IPS DF 19.7 (cell line): ENCODE data around the gene OLFM4.

Experiments
- DNase-seq: peaks from one replicate; pipeline ENCODE4 v3.0.0-alpha.2; 2013; ENCODE audit warnings: low read depth, low spot score

Gene OLFM4

DNA sequence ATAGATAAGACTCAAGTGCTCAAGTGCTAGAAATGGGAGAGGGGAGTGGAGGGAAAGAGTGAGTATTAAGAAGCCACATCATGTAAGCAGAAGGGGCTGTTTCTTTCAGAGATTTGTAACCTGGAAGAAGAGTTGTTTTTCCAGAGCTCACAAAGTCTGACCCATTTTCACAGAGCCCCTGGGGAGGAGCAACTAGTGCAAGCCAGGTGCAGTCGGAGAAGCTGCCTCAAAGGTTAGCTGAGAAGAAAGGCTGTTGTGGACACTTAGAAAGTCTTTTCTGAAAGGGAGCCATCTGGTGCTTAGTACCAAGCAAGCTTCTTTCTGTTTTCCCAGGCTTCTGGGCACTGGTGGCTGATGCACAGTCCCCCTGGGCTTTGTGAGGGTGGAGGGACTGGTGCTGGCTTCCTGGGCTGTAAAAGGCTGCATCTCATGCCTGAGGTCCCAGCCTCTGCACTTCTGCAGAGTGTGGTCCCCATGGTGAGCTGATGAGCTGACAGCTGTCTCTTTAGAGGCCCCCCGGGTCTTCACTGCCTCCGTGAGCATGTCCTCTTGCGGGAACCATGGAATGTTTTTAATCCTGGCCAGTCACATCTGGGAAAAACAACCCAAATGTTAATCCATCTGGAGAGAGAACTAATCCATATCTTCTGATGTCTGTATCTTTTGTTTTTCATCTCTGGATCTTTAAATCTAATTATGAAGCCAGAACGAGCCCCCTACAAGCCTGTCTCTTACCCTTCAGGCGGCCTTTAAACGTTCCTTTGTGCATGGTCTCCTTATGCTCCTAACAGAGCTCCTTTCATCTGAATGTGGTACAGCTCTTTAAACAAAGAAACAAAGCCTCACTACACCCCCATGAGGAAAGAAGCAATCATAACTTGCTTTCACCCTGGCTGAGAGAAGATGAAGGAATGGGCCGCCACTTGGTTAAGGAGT lies 40.2 kb downstream of the OLFM4 start:
- DNase-seq = no peak

DNA sequence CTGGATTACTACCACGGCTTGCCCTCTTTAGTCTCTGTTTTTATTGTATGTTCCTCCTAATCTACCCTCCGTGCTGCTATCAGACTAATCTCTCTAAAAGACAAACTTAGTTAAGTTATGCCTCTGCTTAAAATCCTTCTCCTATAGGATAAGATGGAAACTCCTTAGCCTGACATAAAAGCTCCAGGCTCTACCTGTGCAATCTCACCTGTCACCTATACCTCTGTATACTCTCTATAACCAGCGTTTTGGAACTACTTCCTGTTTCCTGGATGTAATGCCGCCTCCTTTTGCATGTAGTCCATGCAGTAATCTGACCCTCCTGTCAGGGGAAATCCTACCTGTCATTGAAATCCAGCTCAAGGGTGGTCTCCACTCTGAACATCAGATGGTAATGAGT lies 41.2 kb downstream of the OLFM4 start:
- DNase-seq = no peak

DNA sequence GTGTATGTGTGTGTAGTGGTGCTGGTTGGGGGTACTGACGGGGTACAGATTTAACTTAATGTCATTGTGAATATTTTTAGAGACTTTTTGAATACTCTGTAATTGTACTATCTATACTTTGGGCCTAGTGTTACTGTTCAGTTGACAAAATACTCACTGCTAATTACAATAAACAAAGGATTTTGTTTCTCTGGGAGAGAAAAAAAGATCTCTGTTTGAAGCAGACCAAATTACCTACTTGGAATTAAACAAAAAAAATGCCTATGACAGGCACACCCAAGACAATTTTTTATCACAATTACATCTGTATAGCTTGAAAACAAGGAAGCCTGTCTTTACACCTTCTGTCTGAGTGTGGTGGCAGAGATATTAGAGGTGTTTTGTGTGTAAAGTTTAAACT lies 45.1 kb downstream of the OLFM4 start:
- DNase-seq = no peak

DNA sequence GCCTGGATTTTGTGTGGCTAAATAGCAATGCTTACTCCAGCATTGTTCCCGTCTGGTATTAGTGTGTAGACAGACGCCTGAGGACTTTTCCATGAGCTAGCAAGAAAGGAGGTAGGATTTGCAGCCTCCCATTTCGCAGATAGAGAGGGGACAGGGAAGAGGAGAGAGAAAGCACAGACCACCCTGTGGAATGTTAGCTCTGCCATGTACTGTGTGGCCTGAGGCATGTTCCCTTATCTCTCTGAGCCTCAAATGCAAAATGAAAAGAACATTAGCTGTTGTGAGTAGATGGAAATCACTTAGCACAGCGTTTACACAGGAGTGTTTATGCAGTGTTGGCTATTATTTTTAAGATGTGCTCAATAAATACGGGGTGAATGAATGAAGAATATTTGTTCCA lies 45.5 kb downstream of the OLFM4 start:
- no peak for DNase-seq

DNA sequence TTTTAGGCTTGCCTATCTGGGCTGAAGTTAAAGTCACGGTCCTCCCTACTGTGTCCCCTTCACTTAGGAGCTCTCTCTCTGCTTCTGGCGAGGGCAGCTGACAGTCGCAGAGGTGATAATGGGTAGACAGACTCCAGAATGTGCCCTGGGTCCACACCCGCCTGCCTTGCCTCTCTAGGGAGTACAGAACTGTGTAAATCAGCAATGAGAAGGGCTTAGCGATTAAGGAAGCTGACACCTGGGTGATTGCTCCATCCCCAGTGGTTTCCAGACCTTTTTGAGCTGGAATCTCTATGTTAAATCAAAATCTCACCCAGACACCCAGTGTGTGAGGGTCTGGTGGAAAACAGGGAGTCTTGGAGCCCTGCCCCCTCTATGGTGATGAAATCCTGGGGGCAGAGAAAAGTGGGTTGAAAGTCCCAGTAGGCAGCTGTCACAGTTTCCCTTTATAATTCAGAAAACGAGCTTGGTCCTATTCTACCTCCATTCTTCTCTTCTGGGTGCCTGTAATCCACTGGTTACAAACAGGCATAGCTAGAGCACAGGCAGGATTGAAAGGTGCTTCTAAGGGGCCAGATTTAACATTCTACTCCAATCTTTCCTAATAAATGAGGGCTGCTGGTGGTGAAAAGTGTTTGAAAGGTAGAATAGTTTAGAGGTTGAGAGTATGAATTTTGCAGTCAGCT lies 46.9 kb downstream of the OLFM4 start:
- DNase-seq = no peak

DNA sequence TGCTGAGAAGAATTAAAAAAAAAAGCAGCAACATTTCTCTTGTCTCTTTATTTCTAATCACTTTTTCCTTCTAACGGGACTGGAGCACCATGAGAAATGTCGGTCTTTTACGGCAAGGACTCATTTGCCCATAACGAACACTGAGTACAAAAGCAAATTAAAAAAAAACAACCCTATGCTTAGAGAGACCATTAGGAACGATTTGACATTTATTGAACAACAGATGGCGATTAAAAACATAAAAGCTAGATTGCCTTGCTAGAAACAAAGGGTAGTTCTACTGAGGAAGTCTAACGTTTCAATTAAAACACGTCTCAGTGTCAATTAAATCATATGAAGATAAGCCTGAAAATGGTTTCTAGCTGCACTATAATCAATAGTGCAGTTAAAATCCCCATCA lies 51.1 kb downstream of the OLFM4 start:
- DNase-seq = no peak

DNA sequence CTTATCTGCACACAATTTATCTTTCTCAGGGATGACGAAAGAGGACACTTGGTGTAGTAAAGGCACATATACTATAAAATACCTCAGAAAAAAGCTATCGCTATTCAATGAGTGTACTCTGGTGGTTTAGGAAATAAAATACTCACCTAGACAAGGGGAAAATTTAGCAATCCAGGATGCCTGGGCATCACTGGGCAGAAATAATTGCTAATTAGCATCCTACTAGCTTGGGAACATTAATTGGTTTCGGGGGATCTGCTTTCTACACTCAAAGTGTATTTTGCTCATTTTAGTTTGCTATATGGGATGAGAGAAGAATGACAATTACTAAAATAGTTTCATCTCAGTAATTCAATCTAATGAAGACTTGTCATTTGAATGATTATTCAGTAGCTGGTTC lies 60.3 kb downstream of the OLFM4 start:
- no peak for DNase-seq

DNA sequence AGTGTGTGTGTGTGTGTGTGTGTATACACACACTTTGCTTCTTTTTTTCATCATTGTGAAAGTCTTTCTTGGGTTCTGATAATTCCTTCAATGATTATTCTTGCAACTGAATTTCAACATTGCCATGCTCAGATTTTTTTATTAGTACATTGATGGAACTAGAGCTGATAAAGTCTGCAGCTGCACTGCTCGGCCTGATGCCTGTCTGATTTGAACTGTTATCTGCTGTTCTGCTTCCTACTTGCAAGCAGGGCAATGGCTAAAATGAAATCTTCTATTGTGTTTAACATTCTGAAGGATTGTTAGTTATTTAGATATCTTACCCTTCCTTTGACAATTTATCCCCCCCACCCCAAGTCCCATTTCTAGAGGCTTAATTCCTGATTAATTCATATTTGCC lies 61.3 kb downstream of the OLFM4 start:
- DNase-seq = no peak

DNA sequence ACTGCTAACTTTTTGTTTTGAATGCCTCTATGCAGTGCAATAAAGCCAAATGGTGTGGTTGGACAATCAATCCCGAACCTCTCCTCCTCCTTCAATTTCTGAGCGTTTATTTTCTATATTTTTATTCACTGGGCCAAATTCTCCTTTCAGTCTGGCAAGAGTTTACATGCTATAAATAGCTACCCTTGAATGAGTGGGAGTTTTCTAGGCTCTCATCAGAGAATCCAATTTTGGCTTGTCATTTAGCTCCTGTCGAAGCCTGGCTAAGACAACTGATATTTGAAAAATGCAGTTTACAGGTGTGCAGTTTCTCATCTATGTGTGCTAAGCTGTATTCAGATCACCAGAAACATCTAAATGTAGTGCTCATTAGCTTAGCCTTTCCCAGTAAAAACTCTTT lies 61.8 kb downstream of the OLFM4 start:
- no peak for DNase-seq

DNA sequence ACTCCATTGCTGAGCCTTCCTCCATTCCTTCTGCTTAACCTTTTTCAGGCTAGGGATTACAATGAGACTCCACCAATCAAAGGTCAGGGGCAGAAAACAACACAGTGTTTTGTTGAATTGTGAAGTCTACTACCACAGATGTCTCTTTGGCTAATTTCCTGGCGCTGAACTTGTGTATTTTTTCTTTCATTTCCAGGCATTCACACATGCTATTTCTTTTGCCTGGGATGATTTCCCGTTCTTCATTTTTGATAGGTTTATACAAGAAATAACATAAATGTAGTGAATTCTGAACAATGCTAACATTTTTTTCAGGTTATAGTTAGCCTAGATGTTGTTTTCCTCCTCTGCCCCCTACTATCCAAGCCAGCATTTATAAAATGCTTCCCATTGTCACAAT lies 64.3 kb downstream of the OLFM4 start:
- no peak for DNase-seq

DNA sequence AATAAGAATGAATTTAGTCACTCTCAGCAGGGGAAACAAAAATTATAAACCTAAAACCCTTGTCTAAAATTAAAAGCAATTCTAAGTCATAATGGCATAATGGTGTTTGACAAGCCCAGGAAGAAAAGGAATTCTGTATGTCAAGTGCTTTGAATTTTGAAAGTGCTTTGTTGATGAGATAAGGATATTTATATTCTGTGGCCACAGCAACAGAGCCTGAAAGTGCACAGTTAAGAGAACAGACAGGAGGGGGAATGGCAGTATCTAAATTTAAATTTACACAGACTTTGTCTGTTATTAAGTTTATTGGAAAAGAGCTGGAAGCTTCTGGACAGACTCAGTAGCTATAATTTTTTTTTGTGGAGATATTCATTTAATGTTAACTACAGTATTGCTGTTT lies 69.8 kb downstream of the OLFM4 start:
- DNase-seq = no peak

DNA sequence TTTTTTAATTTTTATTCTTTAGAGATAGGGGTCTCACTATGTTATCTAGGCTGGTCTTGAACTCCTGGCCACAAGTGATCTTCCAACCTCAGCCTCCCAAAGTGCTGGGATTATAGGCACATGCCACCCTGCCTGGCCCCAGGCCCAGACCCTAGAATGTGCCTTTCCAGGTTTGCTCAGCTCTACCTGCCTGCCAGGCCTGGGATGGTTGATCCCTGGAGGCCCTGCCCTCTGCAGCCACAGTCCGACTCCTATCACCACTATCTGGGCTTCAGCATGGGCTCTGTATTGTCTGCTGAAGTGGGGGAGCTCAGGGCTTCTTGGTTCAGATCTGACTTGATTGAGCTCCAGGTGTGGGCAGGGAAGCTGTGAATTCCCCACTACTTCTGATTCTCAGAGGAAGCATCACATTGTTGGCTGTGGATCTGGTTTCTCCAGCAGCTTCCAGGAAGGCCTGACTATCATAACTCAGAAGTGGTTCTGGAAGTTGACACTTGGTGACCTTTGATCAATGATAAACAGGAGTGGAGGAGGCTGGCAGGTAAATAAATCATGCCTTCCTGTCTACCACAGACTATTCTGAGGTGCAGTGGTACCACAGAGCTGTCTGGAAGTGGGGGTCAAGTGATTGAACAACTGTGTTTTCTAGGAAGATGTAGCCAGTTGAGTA lies 71.9 kb downstream of the OLFM4 start:
- DNase-seq = no peak
